GM19043 (cell line): ENCODE results near the gene THBS2.

ENCODE experiments used
- ATAC-seq: cut with Tn5 transposase; IDR thresholded peaks from one replicate; pipeline ENCODE4 v1.9.1; 2021; ENCODE audit warnings: low read depth; ENCODE audit not compliant: unreplicated experiment

Gene THBS2

DNA sequence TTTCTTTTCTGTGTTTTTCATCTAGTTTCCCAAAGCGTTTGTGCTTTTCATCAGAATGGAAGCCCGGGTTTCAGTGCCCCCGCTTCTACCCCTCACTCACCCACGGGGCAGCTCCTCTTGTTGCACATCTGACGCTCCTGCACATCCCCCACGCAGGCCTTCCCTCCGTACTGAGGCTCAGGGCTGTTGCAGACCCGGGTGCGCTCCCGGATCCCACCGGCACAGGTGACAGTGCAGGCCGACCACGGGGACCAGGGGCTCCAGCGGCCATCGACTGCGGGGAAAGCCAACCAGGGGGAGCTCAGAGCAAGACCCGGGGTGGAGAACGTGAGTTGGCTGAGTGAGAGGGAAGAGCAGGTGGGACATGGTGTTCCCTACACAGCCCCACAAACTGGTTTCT lies 19.0 kb downstream of the THBS2 start:
- no peak for ATAC-seq

DNA sequence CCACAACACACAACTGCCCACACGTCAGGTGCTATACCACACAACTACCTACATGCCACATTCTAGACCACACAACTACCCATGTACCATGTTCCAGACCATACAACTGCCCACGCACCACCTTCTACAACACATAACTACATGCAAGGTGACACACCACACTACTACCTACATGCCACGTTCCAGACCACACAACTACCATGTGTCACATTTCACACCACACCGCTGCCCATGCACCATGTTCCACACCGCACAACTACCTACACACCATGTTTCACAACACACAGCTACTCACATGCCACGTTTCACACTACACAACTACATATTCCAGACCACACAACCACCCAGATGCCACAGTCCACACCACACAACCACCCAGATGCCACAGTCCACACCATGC lies 19.8 kb downstream of the THBS2 start:
- ATAC-seq, result no peak

DNA sequence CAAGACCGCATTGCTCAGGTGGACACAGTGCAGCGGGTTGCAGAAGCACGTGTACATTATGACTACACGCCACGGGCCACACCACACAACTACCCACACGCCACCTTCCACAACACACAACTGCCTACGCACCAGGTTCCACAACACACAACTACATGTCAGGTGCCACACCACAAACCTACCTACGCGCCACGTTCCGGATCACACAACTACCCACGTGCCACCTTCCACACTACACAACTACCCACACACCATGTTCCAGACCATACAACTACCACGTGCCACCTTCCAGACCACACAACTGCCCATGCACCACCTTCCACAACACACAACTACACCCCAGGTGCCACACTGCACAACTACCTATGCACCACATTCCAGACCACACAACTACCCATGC lies 20.5 kb downstream of the THBS2 start:
- no peak for ATAC-seq

DNA sequence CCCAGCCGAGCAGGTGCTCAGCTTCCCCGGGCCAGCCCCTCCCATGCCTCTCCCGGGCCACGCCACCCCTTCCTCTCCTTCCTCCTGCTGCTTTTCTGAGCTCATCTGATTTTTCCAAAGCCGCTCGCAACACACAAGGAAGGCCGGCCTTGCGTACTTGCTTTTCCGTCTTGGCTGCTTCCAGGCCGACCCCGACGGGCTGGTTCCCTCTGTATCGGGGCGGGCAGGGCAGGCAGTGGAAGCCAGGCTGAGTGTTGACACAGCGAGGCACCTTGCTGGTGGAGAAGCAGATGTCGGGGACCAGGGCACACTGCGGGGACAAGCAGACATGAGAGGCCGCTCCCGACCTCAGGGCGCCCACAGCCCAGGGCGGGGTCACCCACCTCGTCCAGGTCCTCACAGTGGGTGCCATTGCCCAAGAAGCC lies 21.1 kb downstream of the THBS2 start:
- ATAC-seq, result no peak

DNA sequence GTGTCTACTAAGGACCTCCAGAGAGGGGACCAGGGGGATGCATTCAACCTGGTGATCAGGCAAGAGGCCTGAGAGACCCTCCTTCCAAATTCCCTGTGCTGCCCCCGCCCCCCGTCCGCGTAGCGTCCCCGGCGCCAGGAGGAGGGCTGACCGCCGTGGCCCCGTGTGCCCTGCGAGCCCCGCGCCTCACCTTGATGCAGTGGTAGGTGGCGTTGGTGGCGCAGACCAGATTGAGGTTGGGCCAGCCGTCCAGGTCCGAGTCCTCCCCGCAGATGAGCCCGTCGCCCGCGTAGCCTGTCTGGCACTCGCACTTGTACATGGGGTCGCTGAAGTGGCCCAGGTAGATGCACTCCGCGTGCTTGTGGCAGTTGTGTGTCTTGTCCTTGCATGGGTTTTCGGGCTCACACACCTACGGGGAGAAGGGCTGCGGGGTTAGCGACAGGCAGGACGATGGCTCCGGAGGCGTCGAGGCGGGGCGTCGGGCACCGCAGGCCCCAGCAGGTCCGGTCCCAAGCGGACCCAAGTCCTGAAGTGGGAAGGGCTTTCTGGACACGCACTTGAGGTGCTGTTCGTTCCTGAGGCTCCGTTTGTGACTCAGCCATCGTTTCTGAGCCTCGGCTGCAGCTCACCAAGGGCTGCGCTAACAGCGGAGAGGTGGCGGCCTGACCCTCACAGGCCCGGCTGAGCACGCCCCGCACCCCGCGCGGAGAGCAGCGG lies 21.7 kb downstream of the THBS2 start:
- no peak for ATAC-seq

DNA sequence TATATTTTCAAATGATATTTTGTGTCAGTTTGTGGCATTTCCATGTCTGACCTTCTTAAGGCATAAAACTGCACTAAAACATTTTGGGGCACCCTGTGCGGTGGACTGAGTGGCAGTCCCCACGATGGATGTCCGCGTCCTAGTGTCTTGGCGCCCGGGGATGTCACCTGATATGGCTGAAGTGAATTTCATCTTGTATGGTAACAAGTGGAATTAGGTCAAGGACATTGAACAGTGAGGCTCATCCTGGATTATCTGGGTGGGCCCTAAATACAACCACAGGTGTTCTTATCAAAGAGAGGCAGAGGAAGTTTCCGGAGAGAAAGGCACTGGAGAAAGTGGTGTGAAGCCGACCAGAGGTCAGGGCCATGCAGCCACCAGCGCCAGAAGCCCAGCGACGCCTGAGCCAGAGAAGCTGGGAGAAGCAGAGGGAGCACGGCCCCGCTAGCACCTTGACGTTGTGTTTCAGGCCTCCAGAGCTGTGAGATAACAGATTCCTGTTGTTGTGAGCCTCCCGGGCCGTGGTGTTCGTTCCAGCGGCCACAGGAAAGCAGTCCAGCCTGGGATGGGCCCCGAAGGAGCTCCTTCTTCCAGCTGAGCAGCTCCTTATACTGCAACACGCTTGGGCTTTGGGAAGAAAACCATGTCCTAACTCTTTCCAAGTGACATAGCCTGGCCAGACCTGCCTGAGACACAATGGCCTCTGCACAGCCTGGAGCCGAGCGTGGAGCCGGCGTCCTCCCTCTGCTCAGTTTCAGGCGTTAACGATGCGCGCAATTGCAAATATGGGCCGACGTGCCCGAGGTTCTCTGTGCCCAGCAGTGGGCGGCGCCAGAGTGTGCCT lies 22.5 kb downstream of the THBS2 start:
- ATAC-seq, result no peak

DNA sequence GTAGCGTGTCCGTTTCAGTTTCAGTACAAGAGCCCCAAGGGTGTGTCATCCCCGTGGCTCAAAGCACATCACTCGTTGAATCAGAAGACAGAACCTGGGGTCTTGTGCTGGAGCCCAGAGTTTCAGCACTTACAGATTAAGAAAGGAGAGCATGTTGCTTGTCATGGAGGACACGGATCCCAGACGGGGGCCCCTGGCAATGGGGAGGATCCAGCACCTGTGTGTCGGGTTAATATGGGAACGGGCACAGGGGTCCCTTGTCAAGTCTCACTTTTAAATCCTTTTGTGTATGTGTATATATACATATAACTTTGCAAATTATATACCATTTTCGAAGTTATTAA lies 23.4 kb downstream of the THBS2 start:
- ATAC-seq, result no peak

DNA sequence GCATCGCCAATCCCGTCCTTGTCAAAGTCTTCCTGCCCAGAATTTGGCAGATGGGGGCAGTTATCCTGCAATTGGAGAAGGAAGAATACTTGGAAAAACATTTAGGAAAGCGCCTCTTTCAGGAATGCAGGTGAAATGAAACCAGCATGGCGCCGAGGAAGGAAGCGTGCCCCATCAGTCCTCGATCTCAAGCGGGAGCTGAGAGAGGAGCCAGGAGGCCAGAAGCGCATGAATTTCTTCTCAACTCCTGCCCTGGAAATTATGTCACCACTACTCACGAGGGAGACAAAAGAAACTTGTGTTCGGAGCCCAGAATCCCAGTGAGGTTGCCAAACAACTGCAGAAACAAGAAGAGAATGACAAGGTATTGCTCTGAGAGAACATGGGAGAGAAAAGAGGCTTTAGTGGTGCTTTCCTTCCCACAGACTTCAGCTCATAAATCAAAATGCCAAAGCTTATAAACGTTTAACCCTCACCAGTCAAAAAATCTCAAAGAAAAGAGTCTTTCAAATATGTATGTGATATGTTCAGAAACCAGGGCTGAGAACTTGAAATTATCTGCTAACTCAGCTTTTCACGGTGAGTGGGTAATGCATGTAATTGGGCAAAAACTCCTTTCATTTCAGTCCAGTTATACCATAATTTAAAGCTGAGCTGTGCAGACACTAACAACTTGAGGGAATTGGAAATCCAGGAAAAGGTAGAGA lies 23.9 kb downstream of the THBS2 start:
- no peak for ATAC-seq

DNA sequence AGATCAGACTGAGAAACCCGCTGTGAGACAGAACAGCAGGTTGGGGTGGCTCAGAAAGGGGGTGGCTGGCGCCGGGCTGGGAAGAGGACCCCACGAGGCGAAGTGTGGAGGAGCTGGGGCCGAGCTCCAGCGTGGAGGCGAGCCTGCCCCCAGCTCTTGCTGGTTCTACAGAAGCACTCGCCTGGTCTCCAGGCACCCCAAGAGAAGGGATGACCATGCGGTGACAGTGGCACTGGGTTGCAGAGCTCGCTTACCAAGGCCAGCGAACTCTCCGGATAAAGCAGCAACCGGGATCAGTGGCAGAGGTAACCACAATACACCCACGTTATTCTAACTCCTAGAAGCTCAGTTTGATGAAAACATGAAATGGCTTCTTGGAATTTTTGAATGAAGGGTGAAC lies 26.5 kb downstream of the THBS2 start:
- no peak for ATAC-seq

DNA sequence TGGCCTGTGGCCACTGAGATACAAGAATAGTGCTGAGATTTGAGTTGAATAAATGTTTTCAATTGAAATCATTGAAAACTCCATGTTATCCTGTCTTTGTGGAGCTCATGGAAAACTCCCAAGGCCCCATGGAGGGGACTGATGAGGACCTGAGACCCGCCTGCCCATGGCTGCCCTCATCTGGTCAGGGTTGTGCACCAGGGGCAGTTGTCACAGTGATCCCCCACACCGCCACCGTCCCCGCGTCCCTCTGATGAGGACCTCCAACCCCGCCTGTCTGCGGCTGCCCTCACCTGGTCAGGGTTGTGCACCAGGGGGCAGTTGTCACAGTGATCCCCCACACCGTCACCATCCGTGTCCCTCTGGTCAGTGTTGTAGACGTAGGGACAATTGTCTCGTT lies 27.8 kb downstream of the THBS2 start:
- no peak for ATAC-seq

DNA sequence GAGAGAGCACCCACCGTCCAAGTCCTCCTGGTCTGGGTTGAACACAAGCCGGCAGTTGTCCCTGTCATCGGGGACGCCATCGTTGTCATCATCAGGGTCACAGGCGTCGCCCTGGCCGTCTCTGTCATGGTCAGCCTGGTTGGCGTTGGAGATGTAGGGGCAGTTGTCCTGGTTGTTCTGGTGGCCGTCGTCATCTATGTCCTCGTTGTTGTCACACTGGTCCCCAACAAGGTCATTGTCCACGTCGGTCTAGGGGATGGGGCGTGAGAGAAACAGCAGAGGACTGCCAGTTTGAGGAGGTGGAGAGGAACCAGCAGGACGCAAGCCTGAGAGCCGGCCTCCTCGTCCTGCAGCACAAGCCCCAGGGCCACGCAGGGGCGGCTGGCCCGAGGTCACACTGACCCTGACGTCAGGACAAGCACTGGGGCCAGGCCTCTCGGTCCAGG lies 28.5 kb downstream of the THBS2 start:
- no peak for ATAC-seq

DNA sequence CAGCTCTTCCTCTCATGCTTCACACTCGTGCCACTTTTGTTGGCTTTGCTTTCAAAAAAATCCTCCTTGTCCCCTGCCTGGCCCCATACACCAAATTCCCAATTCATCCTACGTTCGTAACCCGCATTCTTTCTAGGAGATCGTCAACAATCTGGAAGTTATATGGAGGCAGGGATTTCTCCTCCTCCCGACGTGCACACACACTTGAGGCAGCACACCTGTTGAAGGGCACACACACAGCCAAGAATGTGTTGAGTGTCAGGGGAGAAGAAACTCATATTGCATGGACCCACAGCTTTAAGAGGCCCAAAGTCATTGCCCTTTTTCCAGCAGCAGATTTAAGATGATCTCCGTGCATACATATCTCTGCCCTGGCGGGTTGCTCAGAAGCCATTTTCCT lies 28.9 kb downstream of the THBS2 start:
- ATAC-seq, result no peak

DNA sequence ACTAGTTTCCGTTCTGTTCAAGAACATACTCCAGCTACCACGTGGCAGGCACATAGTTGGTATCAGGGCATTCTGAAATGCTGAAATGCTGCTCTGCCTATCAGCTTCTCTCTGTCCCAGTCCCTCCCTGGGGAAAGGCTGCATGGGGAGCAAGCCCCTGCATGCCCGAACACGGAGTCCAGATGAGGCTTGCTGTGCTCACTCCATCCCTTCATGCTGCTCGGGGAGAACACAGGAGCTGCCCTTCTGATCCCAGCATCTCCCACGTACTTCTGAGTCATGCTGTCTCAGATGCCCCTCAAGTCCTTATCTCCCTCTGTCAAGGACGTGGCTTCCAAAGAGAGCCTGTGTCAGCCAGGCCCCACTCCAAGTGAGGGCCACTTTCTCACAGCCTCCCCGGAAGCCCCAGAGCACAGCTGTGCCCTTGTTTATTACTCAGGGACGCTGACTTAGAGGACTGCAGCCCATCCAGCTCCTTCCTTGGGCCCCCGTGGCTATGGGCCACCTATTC lies 29.4 kb downstream of the THBS2 start:
- no peak for ATAC-seq

DNA sequence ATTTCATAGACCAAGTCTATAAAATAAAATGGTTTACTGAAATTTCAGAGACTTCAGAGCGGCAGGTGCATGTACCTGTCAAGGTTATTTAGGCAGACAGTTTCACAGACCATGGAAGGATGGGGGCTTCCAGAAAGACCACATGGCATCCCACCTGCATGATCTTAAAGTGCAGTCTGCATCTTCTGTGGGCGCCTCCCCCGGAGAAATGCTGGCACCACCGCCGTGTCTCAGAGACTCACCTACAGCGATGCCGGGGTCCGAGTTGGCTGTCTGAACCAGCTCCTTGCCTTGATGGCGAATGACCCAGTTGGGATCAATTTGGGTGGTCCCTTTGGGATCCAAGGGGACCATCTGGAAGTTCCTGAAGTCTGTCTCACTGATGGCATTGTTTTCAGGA lies 30.6 kb downstream of the THBS2 start:
- ATAC-seq, result no peak

DNA sequence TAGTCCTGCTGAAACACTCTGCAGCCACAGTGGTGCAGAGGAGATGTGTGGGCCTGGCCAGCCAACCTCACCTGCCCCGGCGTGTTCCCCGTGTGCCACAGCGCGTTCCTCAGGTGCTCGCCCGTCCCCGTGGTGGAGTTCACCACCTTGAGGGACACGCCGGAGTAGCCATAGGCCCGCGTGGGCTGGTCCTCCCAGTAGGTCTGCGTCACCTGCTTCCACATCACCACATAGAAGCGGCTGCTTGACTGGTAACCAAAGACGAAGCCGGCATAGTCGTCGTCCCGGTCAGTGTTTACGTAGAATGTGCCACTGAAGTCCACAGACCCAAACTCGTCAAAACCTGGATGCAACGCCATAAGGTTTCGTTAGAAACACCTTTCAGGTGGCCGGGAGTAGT lies 31.5 kb downstream of the THBS2 start:
- ATAC-seq, result no peak

DNA sequence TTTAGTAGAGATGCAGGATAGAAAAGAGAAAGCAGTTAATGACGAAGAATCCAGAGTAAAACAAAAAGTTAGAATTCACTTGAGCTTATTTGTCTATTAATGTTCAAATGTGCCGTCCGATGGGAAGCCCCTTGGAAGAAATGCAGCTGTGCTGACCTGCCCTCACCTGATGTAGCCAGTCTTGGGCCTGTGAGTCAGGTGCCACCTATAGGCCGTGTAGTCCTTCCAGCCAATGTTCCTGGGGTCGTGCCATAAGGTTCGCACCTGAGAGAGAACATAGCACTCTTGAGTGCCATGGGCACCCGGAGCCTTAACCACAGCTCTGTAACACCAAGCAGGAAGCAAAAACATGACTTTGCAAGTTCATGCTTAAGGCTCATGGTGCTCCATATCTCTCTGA lies 32.4 kb downstream of the THBS2 start:
- no peak for ATAC-seq

DNA sequence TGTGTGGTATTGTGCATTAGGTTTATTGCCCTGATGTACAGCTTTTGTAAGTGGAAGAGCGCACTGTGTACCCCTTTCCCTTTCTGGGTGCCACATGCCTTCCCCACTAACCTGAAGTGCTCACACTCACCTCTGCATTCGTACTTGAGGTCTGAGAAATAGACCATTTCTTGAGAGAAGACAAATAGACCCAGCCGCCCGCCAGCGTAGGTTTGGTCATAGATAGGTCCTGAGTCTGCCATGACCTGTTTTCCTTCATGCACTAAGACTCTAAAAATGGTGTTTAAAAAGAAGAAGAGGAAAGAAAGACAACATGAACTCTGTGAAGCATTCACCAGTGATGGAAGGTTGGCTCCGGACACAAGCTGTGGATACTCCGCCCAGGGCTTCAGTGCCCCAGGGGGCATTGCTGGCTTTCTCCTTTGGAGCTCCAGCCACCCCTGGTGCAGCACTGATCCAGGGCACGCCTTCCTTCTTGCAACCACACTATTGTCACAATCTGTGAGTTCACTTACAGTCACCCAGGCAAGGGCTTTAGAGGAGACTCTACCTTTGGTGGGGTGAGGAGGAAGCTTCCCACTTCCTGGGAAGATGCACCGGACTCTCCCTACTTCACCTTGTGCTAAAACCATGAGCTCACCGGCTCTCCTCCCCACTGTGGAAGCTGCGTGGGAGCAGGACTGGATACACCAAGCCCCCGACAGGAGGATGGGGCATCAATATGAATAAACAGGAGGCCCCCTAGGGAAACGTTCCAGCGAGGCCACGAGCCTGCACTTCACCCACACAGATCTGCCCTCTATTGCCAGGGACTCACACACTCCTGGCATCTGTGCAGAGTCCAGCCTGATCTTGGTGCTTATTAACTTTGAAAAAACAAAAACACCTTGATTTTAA lies 33.3 kb downstream of the THBS2 start:
- no peak for ATAC-seq

DNA sequence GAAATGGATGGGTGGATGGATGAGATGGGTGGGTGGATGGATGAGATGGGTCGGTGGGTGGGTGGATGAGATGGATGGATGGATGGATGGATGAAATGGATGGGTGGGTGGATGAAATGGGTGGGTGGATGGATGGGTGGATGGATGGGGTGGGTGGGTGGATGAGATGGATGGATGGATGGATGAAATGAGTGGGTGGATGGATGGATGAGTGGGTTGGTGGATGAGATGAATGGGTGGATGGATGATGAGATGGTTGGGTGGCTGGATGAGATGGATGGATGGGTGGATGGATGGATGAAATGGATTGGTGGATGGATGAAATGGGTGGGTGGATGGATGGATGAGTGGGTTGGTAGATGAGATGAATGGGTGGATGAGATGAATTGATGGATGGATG lies 35.7 kb downstream of the THBS2 start:
- no peak for ATAC-seq

DNA sequence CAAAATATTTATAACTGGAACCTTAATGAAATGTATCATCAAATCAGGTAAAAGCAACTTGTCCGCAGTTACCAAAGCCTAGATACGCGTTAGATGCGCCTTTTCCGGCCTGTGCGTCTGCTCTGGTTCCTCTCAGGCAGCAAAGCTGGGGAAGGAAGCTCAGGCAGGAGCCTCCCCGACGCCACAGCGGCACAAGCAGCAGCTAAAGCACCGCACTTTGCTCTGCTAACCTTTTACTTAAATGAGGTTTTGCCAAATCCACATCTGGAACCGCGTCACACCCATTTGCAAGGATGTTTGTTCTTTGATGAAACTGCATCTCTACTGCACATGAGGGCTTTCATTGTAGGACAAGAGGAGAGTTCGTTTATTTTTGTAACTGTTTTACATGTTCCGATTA lies 36.8 kb downstream of the THBS2 start:
- no peak for ATAC-seq

DNA sequence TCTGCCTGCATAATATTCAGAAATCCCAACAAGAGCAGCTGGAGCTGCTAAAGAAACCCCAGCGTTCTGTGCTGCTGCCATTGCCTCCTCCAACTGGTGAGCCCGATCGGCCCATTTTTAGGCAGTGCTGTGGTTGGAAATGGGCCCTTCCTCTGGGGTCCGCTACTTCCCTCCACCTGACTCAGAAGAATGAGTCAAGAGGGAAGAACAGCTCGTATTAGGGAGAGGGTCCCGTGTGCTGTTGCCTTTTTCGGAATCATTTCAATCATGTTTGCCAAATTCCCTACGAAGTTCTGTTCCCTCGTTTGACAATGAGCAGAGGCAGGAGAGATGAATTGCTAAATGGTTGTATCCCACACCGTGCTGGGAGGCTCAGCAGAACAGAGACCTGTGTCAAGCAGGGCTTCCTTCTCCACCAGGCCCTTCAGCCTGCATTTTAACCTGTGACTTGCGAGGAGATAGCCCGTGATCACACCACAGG lies 38.4 kb downstream of the THBS2 start:
- ATAC-seq, result no peak
